ENCODE results near the gene OSBPL7. TPM values are rescaled to one million over a fixed set of nuclear protein-coding genes. Genes with fewer than 3 reads are reported as not detected.

OSBPL7 gene
- total RNA-seq, 2 donors from 2014 or later = 18.2 to 42.2 TPM

DNA sequence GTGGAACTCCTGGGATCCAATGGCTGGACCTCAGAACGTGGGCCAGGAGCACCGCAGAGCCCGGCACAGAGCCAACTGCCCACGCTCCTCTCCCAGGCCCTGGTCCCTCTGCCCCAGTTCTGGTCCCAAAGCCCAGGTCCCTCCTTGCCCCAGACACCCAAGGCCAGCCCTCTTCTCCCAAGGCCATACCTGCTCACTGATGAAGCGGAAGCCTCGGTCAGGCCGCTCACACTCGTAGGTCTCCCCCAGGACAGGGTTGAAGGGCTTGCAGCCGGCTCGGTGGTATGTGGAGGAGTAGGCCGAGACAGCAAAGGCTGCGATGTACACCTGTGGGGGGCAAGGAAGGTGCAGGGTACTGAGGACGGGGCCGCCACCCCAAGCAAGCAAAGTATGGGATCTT, 8.5 kb downstream of the OSBPL7 start:
- peak in 1 of 4 donors; percentile 13 for DNase-seq
- Histone ChIP-seq H3K27ac (peak overlapping the region in 2 of 4 donors; percentile 81 to 84), H3K4me3 (no peak overlapping the region), H3K9me3 (no peaks in the 10 kb centered on the region), H3K36me3 (replicated peaks in 1 of 2; ENCODE audit: insufficient read depth in 1 of 2, low read depth in 2 of 2) (peaks cover 10 to 33% of the 10 kb centered on the region in 2 donors), H3K27me3 (no peaks in the 10 kb centered on the region), H3K4me1 (peaks cover 52% of the 10 kb centered on the region)
- 89 to 91% methylated on average over 14 of the region's 14 CpGs for WGBS, 2 donors
- no peak for TF ChIP-seq CTCF (IDR thresholded peaks at IDR 0.05)
- TF ChIP-seq POLR2A (IDR thresholded peaks at IDR 0.05) = no peak
- intact Hi-C loops (cut with DNase I) = no loop called here
- ATAC-seq = no peak

GRCh38 chr17:47812146-47812920, 9.3 kb downstream of the OSBPL7 start:
- 65 to 68% methylated on average over 17 to 18 of the region's 18 CpGs for WGBS, 2 donors
- no peak for ATAC-seq
- no peak for TF ChIP-seq POLR2A (IDR thresholded peaks at IDR 0.05)
- no peak for TF ChIP-seq CTCF (IDR thresholded peaks at IDR 0.05)
- H3K27ac ChIP-seq = peak overlapping the region; percentile 77 to 87 (median 82)
- H3K4me3 ChIP-seq = no peak overlapping the region
- peaks cover 10 to 31% of the 10 kb centered on the region in 2 donors for H3K36me3 ChIP-seq (replicated peaks in 1 of 2; ENCODE audit: insufficient read depth in 1 of 2, low read depth in 2 of 2)
- no peaks in the 10 kb centered on the region for H3K27me3 ChIP-seq
- intact Hi-C loops (cut with DNase I) = no loop called here
- peaks cover 52% of the 10 kb centered on the region for H3K4me1 ChIP-seq
- no peaks in the 10 kb centered on the region for H3K9me3 ChIP-seq
- peak in 3 of 4 donors; percentile 25 to 61 (median 45) for DNase-seq

- H3K36me3 ChIP-seq (replicated peaks in 1 of 2; ENCODE audit: insufficient read depth in 1 of 2, low read depth in 2 of 2) = peaks cover 6 to 30% of the 10 kb centered on the region in 2 donors
- TF ChIP-seq CTCF (IDR thresholded peaks at IDR 0.05) = no peak
- TF ChIP-seq POLR2A (IDR thresholded peaks at IDR 0.05) = no peak
- H3K27me3 ChIP-seq = no peaks in the 10 kb centered on the region
- peaks cover 52% of the 10 kb centered on the region for H3K4me1 ChIP-seq
- peak overlapping the region; percentile 77 to 87 (median 82) for H3K27ac ChIP-seq
- whole genome bisulfite sequencing, 2 donors = 41 to 44% methylated on average over 7 of the region's 7 CpGs
- no peaks in the 10 kb centered on the region for H3K9me3 ChIP-seq
- H3K4me3 ChIP-seq = no peak overlapping the region
- intact Hi-C loops (cut with DNase I) = no loop called here
- DNase-seq (no peak), ATAC-seq (no peak)
These were observed 9.9 kb downstream of the OSBPL7 start for GRCh38 chr17:47811709-47812108.

- no peak overlapping the region for H3K4me3 ChIP-seq
- no peak for TF ChIP-seq POLR2A (IDR thresholded peaks at IDR 0.05)
- no peak for TF ChIP-seq CTCF (IDR thresholded peaks at IDR 0.05)
- intact Hi-C loops (cut with DNase I) = no loop called here
- no peak for ATAC-seq
- H3K27me3 ChIP-seq = no peaks in the 10 kb centered on the region
- WGBS, 2 donors = 30 to 36% methylated on average over 9 of the region's 9 CpGs
- no peaks in the 10 kb centered on the region for H3K9me3 ChIP-seq
- peaks cover 0 to 25% of the 10 kb centered on the region in 2 donors for H3K36me3 ChIP-seq (replicated peaks in 1 of 2; ENCODE audit: insufficient read depth in 1 of 2, low read depth in 2 of 2)
- H3K4me1 ChIP-seq = peaks cover 52% of the 10 kb centered on the region
- peak; percentile 47 to 67 (median 61) for DNase-seq
- peak overlapping the region; percentile 77 to 87 (median 82) for H3K27ac ChIP-seq
These were observed 10.5 kb downstream of the OSBPL7 start for GRCh38 chr17:47810901-47811635.

All from body of pancreas (tissue), 4 donors.